CD4-positive, alpha-beta T cell treated with Interleukin-6 at 100 ng/mL for 8 hours (primary cell): ENCODE measurements around the gene CCSER1.
"Not testable (repeated sequence)": the region's sequence is repeated elsewhere in the genome, so short reads cannot be mapped to it uniquely, and the experiment has no call there.

Experiments
- DNase-seq: peaks from one replicate; pipeline ENCODE4 v3.0.0-alpha.2; 2020; ENCODE audit warnings: mixed read lengths, low spot score

The CCSER1 gene

GRCh38 chr4:91590260-91590659 is 1463.1 kb downstream of the CCSER1 start:
- no peak for DNase-seq

- DNase-seq = no peak
Measured at GRCh38 chr4:91592125-91592524, 1464.9 kb downstream of the CCSER1 start.

- no peak for DNase-seq
Measured at GRCh38 chr4:91596718-91597117, 1469.5 kb downstream of the CCSER1 start.

- no peak for DNase-seq
Measured at GRCh38 chr4:91598696-91599095, 1471.5 kb downstream of the CCSER1 start.

GRCh38 chr4:91600301-91600700 is 1473.1 kb downstream of the CCSER1 start:
- no peak for DNase-seq

GRCh38 chr4:91601401-91601800 is 1474.2 kb downstream of the CCSER1 start:
- no peak for DNase-seq

GRCh38 chr4:91611782-91612181 is 1484.6 kb downstream of the CCSER1 start:
- no peak for DNase-seq

- no peak for DNase-seq
Measured at GRCh38 chr4:91620952-91621351, 1493.8 kb downstream of the CCSER1 start.

- no peak for DNase-seq
Measured at GRCh38 chr4:91621446-91621845, 1494.3 kb downstream of the CCSER1 start.

GRCh38 chr4:91622925-91623602 is 1495.9 kb downstream of the CCSER1 start:
- DNase-seq = no peak

GRCh38 chr4:91623603-91623967 is 1496.4 kb downstream of the CCSER1 start:
- not testable (repeated sequence) for DNase-seq

- DNase-seq = no peak
Measured at GRCh38 chr4:91630054-91630453, 1502.9 kb downstream of the CCSER1 start.

- no peak for DNase-seq
Measured at GRCh38 chr4:91630764-91631163, 1503.6 kb downstream of the CCSER1 start.

- DNase-seq = no peak
Measured at GRCh38 chr4:91631335-91631734, 1504.1 kb downstream of the CCSER1 start.

- no peak for DNase-seq
Measured at GRCh38 chr4:91636083-91636482, 1508.9 kb downstream of the CCSER1 start.
